ENCODE data around the gene HPS3. TPM values are rescaled to one million over a fixed set of nuclear protein-coding genes. Genes with fewer than 3 reads are reported as not detected.
A peak's percentile ranks its signal among the peaks of the same experiment; 100 is the strongest.

The HPS3 gene
- total RNA-seq, 2 experiments from 2014 or later = 26.2 to 38.8 TPM

- TF ChIP-seq EZH2phosphoT487 (IDR thresholded peaks at IDR 0.05; ENCODE audit: borderline replicate concordance, low read depth, low read length) = no peak
- TF ChIP-seq CTCF (conservative IDR thresholded peaks at IDR 0.05; ENCODE audit: low read length) = 0 out of 2 replicates have a peak, but pooled peaks have one; percentile 17
- H3K36me3 ChIP-seq (ENCODE audit: insufficient read depth, low read length) = no peaks in the 10 kb centered on the region
- peak overlapping the region; percentile 59 for H3K4me2 ChIP-seq (ENCODE audit: low read length)
- no peaks in the 10 kb centered on the region for H3K9me2 ChIP-seq (ENCODE audit: insufficient read depth, low read length)
- no peaks in the 10 kb centered on the region for H3K9me3 ChIP-seq (ENCODE audit: low read length)
- no peaks in the 10 kb centered on the region for H4K20me1 ChIP-seq (ENCODE audit: insufficient read depth, low read length)
- peak overlapping the region; percentile 75 for H2AFZ ChIP-seq (ENCODE audit: low read length)
- BruUV-seq (replicated peaks) = no TSS peak
- intact Hi-C loops (cut with micrococcal nuclease; ENCODE audit: unreplicated experiment) = loop anchor here (2.0 kb wide), 1 partner anchor 45 kb away; no protein-coding TSS in a partner anchor
- H3K27ac ChIP-seq (ENCODE audit: low read depth, low read length, poor library complexity, severe bottlenecking) = no peak overlapping the region
- peak; percentile 79 for DNase-seq (ENCODE audit: low spot score)
- no peak overlapping the region for H3K4me3 ChIP-seq (ENCODE audit: low read depth, low read length, poor library complexity, severe bottlenecking)
- H3K4me1 ChIP-seq (ENCODE audit: insufficient read depth, low read length, poor library complexity, severe bottlenecking) = peaks cover 14% of the 10 kb centered on the region
- ChIA-PET POLR2A (interaction anchor here (0.7 kb wide), 1 partner anchor 205 kb away, joined by 3 read pairs; no protein-coding TSS in a partner anchor), CTCF (ENCODE audit: unreplicated experiment) (no interaction called here)
- H3K79me2 ChIP-seq (ENCODE audit: insufficient read depth, low read depth, low read length) = no peaks in the 10 kb centered on the region
Measured at GRCh38 chr3:149203758-149204157, 74.3 kb downstream of the HPS3 start.

GRCh38 chr3:149204390-149204991, 75.1 kb downstream of the HPS3 start:
- no TSS peak for BruUV-seq (replicated peaks)
- POLR2A ChIA-PET = interaction anchor here (0.7 to 0.9 kb wide), 2 partner anchors 10 to 51 kb away, joined by 3 read pairs; no protein-coding TSS in a partner anchor
- Histone ChIP-seq H3K9me2 (ENCODE audit: insufficient read depth, low read length) (no peaks in the 10 kb centered on the region), H3K79me2 (ENCODE audit: insufficient read depth, low read depth, low read length) (no peaks in the 10 kb centered on the region), H3K4me1 (ENCODE audit: insufficient read depth, low read length, poor library complexity, severe bottlenecking) (peaks cover 14% of the 10 kb centered on the region), H3K4me3 (ENCODE audit: low read depth, low read length, poor library complexity, severe bottlenecking) (no peak overlapping the region), H3K4me2 (ENCODE audit: low read length) (peak overlapping the region; percentile 59), H4K20me1 (ENCODE audit: insufficient read depth, low read length) (no peaks in the 10 kb centered on the region), H3K9me3 (ENCODE audit: low read length) (no peaks in the 10 kb centered on the region), H3K36me3 (ENCODE audit: insufficient read depth, low read length) (no peaks in the 10 kb centered on the region), H3K27ac (ENCODE audit: low read depth, low read length, poor library complexity, severe bottlenecking) (no peak overlapping the region), H2AFZ (ENCODE audit: low read length) (peak overlapping the region; percentile 75)
- CTCF ChIA-PET (ENCODE audit: unreplicated experiment) = no interaction called here
- TF ChIP-seq CTCF (conservative IDR thresholded peaks at IDR 0.05; ENCODE audit: low read length) = no peak
- TF ChIP-seq EZH2phosphoT487 (IDR thresholded peaks at IDR 0.05; ENCODE audit: borderline replicate concordance, low read depth, low read length) = no peak
- intact Hi-C loops (cut with micrococcal nuclease; ENCODE audit: unreplicated experiment) = loop anchor here (2.0 kb wide), 1 partner anchor 46 kb away; no protein-coding TSS in a partner anchor
- DNase-seq (ENCODE audit: low spot score) = no peak

GRCh38 chr3:149207475-149207874, 78.0 kb downstream of the HPS3 start:
- Histone ChIP-seq H3K4me1 (ENCODE audit: insufficient read depth, low read length, poor library complexity, severe bottlenecking) (peaks cover 14% of the 10 kb centered on the region), H3K36me3 (ENCODE audit: insufficient read depth, low read length) (no peaks in the 10 kb centered on the region), H3K4me2 (ENCODE audit: low read length) (no peak overlapping the region), H4K20me1 (ENCODE audit: insufficient read depth, low read length) (no peaks in the 10 kb centered on the region), H3K9me2 (ENCODE audit: insufficient read depth, low read length) (no peaks in the 10 kb centered on the region), H3K4me3 (ENCODE audit: low read depth, low read length, poor library complexity, severe bottlenecking) (no peak overlapping the region), H3K9me3 (ENCODE audit: low read length) (no peaks in the 10 kb centered on the region), H3K79me2 (ENCODE audit: insufficient read depth, low read depth, low read length) (no peaks in the 10 kb centered on the region), H2AFZ (ENCODE audit: low read length) (no peak overlapping the region), H3K27ac (ENCODE audit: low read depth, low read length, poor library complexity, severe bottlenecking) (no peak overlapping the region)
- DNase-seq (ENCODE audit: low spot score) = no peak
- no TSS peak for BruUV-seq (replicated peaks)
- ChIA-PET POLR2A (interaction anchor here (0.6 to 1.2 kb wide), 2 partner anchors 40 to 51 kb away, joined by 3 to 5 read pairs; no protein-coding TSS in a partner anchor), CTCF (ENCODE audit: unreplicated experiment) (no interaction called here)
- no peak for TF ChIP-seq EZH2phosphoT487 (IDR thresholded peaks at IDR 0.05; ENCODE audit: borderline replicate concordance, low read depth, low read length)
- no peak for TF ChIP-seq CTCF (conservative IDR thresholded peaks at IDR 0.05; ENCODE audit: low read length)
- intact Hi-C loops (cut with micrococcal nuclease; ENCODE audit: unreplicated experiment) = no loop called here

Measured in OCI-LY7 (cell line).